ENCODE measurements around the gene KCNQ1. TPM values are rescaled to one million over a fixed set of nuclear protein-coding genes. Genes with fewer than 3 reads are reported as not detected.

Gene KCNQ1
- total and polyA plus RNA-seq, 2 of the 13 experiments (the other 11 are each of a cell fraction or from before 2014, with no cell fraction given) = 0.02 to 0.08 TPM

- TF ChIP-seq ZNF619 (CRISPR knock-in tag; IDR thresholded peaks at IDR 0.05) (no peak; the same call in 1 of the 2 replicates), SKIL (CRISPR knock-in tag; IDR thresholded peaks at IDR 0.05; ENCODE audit: borderline replicate concordance) (peak; percentile 59), ZNF318 (CRISPR knock-in tag; IDR thresholded peaks at IDR 0.05) (no peak), RELA (CRISPR knock-in tag; IDR thresholded peaks at IDR 0.05) (peak; percentile 80; the same call in 1 of the 2 replicates), ZFP62 (CRISPR knock-in tag; IDR thresholded peaks at IDR 0.05) (no peak), SETDB1 (CRISPR knock-in tag; IDR thresholded peaks at IDR 0.05; ENCODE audit: borderline replicate concordance) (no peak), ZNF230 (CRISPR knock-in tag; IDR thresholded peaks at IDR 0.05) (no peak), ZNF629 (CRISPR knock-in tag; conservative IDR thresholded peaks at IDR 0.05) (0 out of 2 replicates have a peak, but pooled peaks have one; percentile 28), RFX5 (IDR thresholded peaks at IDR 0.05; ENCODE audit: low read depth, low read length) (peak; percentile 96), ZNF775 (CRISPR knock-in tag; IDR thresholded peaks at IDR 0.05; ENCODE audit: borderline replicate concordance) (no peak), ZNF740 (CRISPR knock-in tag; IDR thresholded peaks at IDR 0.05) (peak; percentile 97), ZNF30 (CRISPR knock-in tag; IDR thresholded peaks at IDR 0.05) (0 out of 2 replicates have a peak, but pooled peaks have one; percentile 18), CENPBD1 (CRISPR knock-in tag; IDR thresholded peaks at IDR 0.05; ENCODE audit: borderline replicate concordance, low read depth) (peak; percentile 52; the same call in 1 of the 2 replicates), MATR3 (CRISPR knock-in tag; IDR thresholded peaks at IDR 0.05) (no peak), ZNF496 (CRISPR knock-in tag; IDR thresholded peaks at IDR 0.05; ENCODE audit: insufficient replicate concordance) (no peak)
Measured at GRCh38 chr11:2699531-2700414, 255.0 kb downstream of the KCNQ1 start, which contains the start of gene KCNQ1OT1 (continued).

Data from HepG2 (cell line).